NCI-H82 treated with DMSO at 0.1 percent for 48 hours (cell line): Measurements from ENCODE around the gene APELA.
A peak's percentile ranks its signal among the peaks of the same experiment; 100 is the strongest.
"Not testable (repeated sequence)": the region's sequence is repeated elsewhere in the genome, so short reads cannot be mapped to it uniquely, and the experiment has no call there.

Experiments used
- DNase-seq: peaks from one replicate; lab custom pipeline; 2025; ENCODE audit not compliant: unreplicated experiment; lab: John Stamatoyannopoulos, UW

APELA gene, protein sequence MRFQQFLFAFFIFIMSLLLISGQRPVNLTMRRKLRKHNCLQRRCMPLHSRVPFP

GRCh38 chr4:164876700-164877324, at the start of gene APELA:
TSS of gene APELA (plus strand) at chr4:164877178. CDS start at chr4:164877332, 154 bp downstream.
- no peak for DNase-seq

- no peak for DNase-seq
These were observed 48.0 kb upstream of the APELA start for GRCh38 chr4:164828955-164829354.

- DNase-seq = no peak
These were observed 30.4 kb upstream of the APELA start for GRCh38 chr4:164846566-164846965.

GRCh38 chr4:164847016-164847415, 30.0 kb upstream of the APELA start:
- DNase-seq = no peak

DNA sequence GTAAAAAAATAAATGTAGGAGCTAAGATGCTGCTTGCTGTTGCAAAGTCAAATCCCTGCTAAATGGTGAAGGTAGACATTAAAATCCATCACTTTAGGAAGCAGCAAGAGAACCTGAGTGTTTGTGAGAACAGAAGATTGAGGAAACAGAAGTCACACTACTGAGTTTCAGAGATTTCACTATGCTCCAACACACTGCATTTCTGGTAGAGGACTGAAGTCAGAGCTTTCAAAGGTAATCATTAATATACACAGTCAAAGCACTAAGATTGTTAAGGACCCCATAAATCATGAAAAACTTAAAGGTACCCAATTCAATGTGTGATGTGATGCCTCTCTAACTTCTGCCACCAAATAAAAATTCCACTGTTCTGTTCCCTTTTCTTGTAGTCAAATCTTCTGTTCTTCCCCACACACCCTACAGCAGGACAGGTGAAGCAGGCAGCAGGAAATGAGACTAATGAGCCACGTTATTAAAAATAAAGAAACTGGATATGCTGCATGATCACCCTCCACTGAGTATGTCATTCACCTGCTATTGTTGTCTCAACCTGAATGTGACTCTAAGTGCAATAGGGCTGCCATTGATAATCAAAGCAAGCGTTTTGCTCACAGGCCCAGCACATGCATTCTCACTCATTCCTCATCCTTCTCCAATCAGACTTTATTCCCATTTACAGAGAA, 28.9 kb upstream of the APELA start:
- DNase-seq = no peak

GRCh38 chr4:164856396-164856795, 20.6 kb upstream of the APELA start:
- no peak for DNase-seq

GRCh38 chr4:164866817-164867490, 10.0 kb upstream of the APELA start:
- no peak for DNase-seq

GRCh38 chr4:164871673-164872072, 5.3 kb upstream of the APELA start:
- DNase-seq = peak; percentile 41

GRCh38 chr4:164872481-164872880, 4.5 kb upstream of the APELA start:
- no peak for DNase-seq

DNA sequence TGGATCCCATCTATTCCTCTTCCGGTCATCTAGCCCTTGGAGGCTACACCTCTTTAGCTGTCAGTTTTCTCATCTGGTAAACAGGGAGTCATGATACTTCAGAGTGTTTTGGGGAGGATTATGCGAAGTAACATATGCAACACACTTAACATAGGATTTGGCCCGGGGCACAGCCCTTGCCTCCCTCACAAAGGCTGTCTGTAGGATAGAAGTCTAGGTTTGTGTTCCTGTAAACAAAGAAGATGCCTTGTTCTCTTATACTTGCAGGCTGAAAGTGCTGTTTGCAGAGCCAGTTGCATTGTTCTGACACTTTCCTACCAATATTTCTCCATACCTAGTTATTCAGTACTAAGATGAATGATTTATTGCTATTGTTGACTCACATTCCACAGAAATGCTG, 2.2 kb upstream of the APELA start:
- DNase-seq = no peak

GRCh38 chr4:164880489-164881262, 3.7 kb downstream of the APELA start:
- DNase-seq = no peak

GRCh38 chr4:164888096-164888715, 11.2 kb downstream of the APELA start:
- DNase-seq = no peak

GRCh38 chr4:164890691-164891090, 13.7 kb downstream of the APELA start:
- no peak for DNase-seq

DNA sequence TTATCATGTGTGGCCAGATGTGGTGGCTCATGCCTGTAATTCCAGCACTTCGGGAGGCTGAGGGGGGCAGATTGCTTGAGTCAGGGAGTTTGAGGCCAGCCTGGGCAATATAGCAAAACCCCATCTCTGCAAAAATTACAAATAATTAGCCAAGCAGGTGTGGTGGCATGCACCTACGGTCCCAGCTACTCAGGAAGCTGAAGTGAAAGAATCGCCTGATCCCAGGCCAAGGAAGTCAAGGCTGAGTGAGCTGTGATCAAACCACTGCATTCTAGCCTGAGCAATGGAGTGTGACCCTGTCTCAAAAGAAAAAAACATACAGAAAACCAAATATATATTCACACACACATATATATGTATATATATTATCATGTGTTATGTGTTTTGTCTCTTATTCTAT, 15.0 kb downstream of the APELA start:
- no peak for DNase-seq

GRCh38 chr4:164894702-164895101, 17.7 kb downstream of the APELA start:
- no peak for DNase-seq

DNA sequence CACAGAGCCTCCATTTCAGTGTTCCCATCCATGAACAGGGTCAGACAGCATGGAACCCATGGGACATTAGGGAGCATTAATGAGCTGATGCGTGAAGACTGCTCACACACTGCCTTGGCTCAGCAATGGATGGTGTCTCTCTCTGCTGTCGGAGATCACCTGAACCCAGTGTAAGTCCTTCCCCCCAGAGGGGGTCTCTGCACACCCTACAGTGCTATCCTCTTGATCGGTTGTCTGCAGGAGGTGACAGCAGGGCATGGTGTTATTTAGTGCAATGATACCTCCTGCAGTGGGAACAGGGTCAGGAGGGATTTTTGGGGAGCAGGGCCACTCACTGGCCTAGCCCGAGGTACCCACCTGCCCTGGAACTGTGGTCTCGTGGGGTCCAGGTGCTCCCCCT, 25.6 kb downstream of the APELA start:
- DNase-seq = no peak

GRCh38 chr4:164904336-164904735, 27.4 kb downstream of the APELA start:
- no peak for DNase-seq

DNA sequence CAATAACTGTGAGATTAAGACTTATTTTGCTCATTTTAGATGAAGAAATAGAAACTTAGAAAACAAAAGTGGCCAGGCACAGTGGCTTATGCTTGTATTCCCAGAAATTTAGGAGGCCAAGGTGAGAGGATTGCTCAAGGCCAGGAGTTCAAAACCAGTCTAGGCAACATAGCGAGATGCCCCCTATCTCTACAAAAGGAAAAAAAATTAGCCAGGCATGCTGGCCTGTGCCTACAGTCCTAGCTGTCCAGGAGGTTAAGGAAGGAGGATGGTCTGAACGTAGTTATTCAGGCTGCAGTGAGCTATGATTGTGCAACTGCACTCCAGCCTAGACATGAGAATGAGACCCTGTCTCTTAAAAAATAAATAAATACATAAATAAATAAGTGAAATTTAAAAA, 28.0 kb downstream of the APELA start:
- DNase-seq = no peak

DNA sequence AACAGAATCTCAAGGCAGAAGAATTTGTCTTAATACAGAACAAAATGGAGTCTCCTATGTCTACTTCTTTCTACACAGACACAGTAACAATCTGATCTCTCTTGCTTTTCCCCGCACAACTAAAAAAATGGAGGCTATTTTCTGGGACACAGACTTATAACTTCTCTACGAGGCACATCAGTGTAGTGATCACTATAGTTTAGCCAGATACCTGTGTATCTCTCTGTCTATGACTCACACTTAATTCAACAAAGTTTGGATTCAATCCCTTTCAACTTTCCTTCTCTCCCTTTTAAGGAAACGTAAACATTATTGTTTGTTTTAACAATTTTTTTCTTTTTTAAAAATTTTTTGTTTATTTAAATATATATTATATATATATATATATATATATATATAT, 29.4 kb downstream of the APELA start:
- DNase-seq = no peak

DNA sequence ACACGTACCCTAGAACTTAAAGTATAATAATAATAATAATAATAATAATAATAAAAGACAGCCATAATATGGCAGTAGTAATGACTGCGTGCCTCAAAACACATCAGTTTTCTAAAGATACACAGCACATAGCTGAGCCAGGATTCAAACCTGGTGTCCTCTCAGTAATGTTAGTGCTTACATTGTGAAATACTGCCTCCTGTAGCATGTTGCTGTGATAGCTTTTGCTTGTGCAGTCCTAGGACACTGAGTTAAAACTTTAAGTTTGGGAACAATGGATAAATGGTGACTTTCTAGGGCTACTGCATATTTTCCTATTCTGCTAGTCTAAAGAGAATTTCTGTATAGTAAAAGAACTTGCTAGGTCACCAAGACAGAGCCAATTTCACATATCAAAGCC, 36.5 kb downstream of the APELA start:
- DNase-seq = not testable (repeated sequence)

- DNase-seq = no peak
These were observed 42.0 kb downstream of the APELA start for GRCh38 chr4:164918956-164919355.
